Tibial nerve (tissue), 4 donors: Measurements from ENCODE around the gene KCNAB3. TPM values are rescaled to one million over a fixed set of nuclear protein-coding genes. Genes with fewer than 3 reads are reported as not detected.
"Not testable (repeated sequence)": the region's sequence is repeated elsewhere in the genome, so short reads cannot be mapped to it uniquely, and the experiment has no call there.

Source experiments
- DNase-seq, 2 donors: peaks; one replicate each; pipeline ENCODE4 v3.0.0-alpha.2; 2019; ENCODE audit warnings: low spot score in 2 of 2
- H3K27ac ChIP-seq, 4 donors: fragments of 200-600 bp; sonication (generic) in 3 of 4; one replicate each; pipeline ENCODE4 v1.5.1; 2017 to 2019; ENCODE audit warnings: mild to moderate bottlenecking in 1 of 4
- H3K27me3 ChIP-seq, 2 donors: fragments of 200-600 bp; sonication (generic) in 1 of 2; one replicate each; pipeline versions ENCODE4 v1.5.1 to v1.6.0; 2017 to 2019
- H3K36me3 ChIP-seq, 3 donors: fragments of 200-600 bp; sonication (generic); one replicate each; pipeline ENCODE4 v1.5.1; 2018 to 2019
- H3K4me1 ChIP-seq, 4 donors: fragments of 200-600 bp; sonication (generic) in 3 of 4; one replicate each; pipeline ENCODE4 v1.5.1; 2017 to 2019
- H3K4me3 ChIP-seq, 4 donors: fragments of 200-600 bp; sonication (generic) in 3 of 4; one replicate each; pipeline ENCODE4 v1.5.1; 2017 to 2019; ENCODE audit warnings: mild to moderate bottlenecking in 1 of 4, moderate library complexity in 1 of 4
- H3K9me3 ChIP-seq, 4 donors: fragments of 200-600 bp; sonication (generic) in 3 of 4; one replicate each; pipeline ENCODE4 v1.5.1; 2017 to 2019
- EP300 ChIP-seq, 2 donors: sonication (generic); formaldehyde crosslinking; IDR thresholded peaks; one replicate each; pipeline ENCODE4 v1.6.1; 2017; ENCODE audit warnings: antibody characterized with exemption in 2 of 2, mild to moderate bottlenecking in 1 of 2
- POLR2A ChIP-seq, 2 donors: fragments of 450-650 bp; IDR thresholded peaks; one replicate each; pipeline ENCODE4 v1.6.1; 2017; ENCODE audit warnings: antibody characterized with exemption in 2 of 2, mild to moderate bottlenecking in 2 of 2, moderate library complexity in 2 of 2
- WGBS, 2 donors: methylation state at CpG; one replicate each; pipeline ENCODE4 v1.1.5; 2018; 5-methylcytosine and 5-hydroxymethylcytosine counted together
- total RNA-seq, 4 donors: library from RNA; depleted of rRNA; stranded (reverse); fragments of >200 nt; gene quantifications; one replicate each; pipeline ENCODE4 v1.1.0, GENCODE V29; 2016
- TF ChIP-seq, protein P1 (sequence below), 5 experiments: fragments of 200-600 bp in 3 of 5; fragments of 450-650 bp in 2 of 5; sonication (generic) in 3 of 5; IDR thresholded peaks; one replicate each; pipeline ENCODE4 v1.5.1; 2016 to 2019; ENCODE audit warnings: antibody characterized with exemption in 5 of 5, mild to moderate bottlenecking in 3 of 5, moderate library complexity in 2 of 5

KCNAB3 gene
- total RNA-seq, 4 donors from 2014 or later: 1.1 to 6.0 (median 1.4) TPM

DNA sequence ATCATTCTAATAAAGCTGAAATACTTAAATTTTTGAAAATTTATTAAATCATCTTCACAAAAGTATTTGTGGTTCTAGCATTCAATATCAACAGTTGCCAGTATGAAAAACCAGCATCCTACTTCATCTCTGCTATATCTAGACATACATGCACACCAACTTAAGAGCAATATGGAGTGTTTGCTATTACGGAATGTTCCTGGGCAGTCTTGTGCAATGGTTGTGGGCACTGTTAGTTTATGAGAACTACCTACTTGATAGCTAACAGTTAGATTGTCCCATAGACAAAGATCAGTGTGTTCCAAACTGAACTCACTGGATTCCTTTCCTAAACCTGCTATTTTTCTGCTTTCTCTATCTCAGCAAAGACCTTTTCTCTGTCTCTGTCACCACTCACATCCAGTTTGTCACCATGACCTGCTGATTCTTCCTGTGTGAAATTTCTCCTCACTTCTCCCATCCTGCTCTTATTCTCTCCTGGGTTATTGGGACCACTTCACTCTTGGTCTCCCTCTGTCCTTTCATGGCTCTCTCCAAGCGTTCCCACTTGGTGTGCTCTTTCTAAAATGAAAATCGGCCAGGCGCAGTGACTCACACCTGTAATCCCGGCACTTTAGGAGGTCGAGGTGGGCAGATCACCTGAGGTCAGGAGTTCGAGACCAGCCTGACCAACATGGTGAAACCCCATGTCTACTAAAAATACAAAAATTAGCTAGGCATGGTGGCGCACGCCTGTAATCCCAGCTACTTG is 30.0 kb upstream of the KCNAB3 start:
- no peak for DNase-seq
- Histone ChIP-seq H3K4me1 (no peaks in the 10 kb centered on the region), H3K27ac (no peak overlapping the region), H3K36me3 (no peaks in the 10 kb centered on the region), H3K4me3 (no peak overlapping the region), H3K27me3 (peaks cover 0 to 31% of the 10 kb centered on the region in 2 donors), H3K9me3 (no peaks in the 10 kb centered on the region)
- 87 to 95% methylated on average over 9 of the region's 9 CpGs for WGBS, 2 donors
- TF ChIP-seq EP300 (IDR thresholded peaks at IDR 0.05): no peak
- TF ChIP-seq POLR2A (IDR thresholded peaks at IDR 0.05): no peak
- TF ChIP-seq, protein P1, sequence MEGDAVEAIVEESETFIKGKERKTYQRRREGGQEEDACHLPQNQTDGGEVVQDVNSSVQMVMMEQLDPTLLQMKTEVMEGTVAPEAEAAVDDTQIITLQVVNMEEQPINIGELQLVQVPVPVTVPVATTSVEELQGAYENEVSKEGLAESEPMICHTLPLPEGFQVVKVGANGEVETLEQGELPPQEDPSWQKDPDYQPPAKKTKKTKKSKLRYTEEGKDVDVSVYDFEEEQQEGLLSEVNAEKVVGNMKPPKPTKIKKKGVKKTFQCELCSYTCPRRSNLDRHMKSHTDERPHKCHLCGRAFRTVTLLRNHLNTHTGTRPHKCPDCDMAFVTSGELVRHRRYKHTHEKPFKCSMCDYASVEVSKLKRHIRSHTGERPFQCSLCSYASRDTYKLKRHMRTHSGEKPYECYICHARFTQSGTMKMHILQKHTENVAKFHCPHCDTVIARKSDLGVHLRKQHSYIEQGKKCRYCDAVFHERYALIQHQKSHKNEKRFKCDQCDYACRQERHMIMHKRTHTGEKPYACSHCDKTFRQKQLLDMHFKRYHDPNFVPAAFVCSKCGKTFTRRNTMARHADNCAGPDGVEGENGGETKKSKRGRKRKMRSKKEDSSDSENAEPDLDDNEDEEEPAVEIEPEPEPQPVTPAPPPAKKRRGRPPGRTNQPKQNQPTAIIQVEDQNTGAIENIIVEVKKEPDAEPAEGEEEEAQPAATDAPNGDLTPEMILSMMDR (IDR thresholded peaks at IDR 0.05): no peak

DNA sequence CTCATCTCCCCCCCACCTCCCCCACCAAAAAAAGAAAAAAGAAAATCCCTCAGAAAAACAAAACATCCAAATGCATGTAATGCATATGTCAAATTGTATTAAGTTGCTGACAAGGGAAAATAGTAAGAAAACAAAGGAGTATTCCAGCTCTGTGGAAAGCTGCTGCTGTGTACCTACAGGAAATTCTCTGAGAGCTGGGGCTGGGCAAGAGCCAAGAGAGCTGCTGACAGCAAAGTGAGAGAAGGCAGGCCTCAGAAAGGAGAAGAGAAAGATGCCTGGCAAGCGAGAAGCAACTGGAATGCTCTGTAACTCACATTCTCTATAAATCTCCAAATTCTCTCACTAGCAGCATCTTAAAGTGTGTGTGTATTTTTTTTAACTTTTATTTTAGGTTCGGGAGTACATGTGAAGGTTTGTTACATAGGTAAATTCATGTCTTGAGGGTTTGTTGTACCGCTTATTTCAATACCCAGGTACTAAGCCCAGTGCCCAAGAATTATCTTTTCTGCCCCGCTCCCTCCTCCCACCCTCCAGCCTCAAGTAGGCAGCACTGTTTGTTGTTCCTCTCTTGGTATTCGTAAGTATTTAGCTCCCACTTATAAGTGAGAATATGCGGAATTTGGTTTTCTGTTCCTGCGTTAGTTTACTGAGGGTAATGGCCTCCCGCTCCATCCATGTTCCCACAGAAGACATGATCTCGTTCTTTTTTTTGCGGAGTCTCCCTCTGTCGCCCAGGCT is 26.7 kb upstream of the KCNAB3 start:
- no peaks in the 10 kb centered on the region for H3K36me3 ChIP-seq
- no peak for DNase-seq
- H3K4me1 ChIP-seq: no peaks in the 10 kb centered on the region
- WGBS, 2 donors: 80 to 81% methylated on average over 11 of the region's 11 CpGs
- H3K9me3 ChIP-seq: no peaks in the 10 kb centered on the region
- peaks cover 0 to 30% of the 10 kb centered on the region in 2 donors for H3K27me3 ChIP-seq
- H3K4me3 ChIP-seq: no peak overlapping the region
- TF ChIP-seq POLR2A (IDR thresholded peaks at IDR 0.05) (no peak), EP300 (IDR thresholded peaks at IDR 0.05) (no peak)
- TF ChIP-seq, protein P1 (IDR thresholded peaks at IDR 0.05): no peak
- H3K27ac ChIP-seq: no peak overlapping the region

DNA sequence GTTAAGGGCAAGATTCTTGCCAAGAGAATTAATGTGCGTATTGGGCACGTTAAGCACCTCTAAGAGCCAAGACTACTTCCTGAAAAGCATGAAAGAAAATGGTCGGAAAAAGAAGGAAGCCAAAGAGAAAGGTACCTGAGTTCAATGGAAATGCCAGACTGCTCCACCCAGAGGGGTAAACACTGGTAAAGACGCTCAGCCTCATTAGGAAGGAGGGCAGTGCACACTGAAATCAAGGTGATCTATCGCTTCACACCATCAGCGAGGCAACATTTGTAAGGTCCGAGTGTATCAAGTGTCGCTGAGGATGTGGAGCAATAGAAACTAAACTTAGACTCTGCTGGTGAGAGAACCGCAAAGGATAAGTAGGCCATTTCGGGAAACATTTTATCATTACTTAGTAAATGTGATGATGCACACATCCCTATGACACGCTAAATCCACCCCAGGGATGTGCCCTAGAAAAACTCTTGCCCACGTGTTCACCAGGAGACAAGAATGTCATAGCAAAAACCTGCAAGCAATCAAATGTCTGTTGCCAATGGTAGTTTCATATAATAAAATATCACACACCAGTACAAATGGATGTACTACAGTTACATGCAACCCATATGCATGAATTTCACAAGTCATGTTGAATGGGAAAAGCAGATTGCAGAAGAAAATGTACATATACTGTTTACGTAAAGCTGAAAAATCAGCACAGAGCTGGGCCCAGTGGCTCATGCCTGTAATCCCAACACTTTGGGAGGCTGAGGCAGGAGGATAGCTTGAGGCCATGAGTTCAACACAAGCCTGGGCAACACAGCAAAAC is 26.0 kb upstream of the KCNAB3 start:
- Histone ChIP-seq H3K9me3 (no peaks in the 10 kb centered on the region), H3K27ac (no peak overlapping the region), H3K4me1 (no peaks in the 10 kb centered on the region), H3K4me3 (no peak overlapping the region), H3K36me3 (peaks cover 0 to 2% (median 0%) of the 10 kb centered on the region in 3 donors), H3K27me3 (peaks cover 0 to 22% of the 10 kb centered on the region in 2 donors)
- DNase-seq: no peak
- no peak for TF ChIP-seq POLR2A (IDR thresholded peaks at IDR 0.05)
- TF ChIP-seq EP300 (IDR thresholded peaks at IDR 0.05): no peak
- TF ChIP-seq, protein P1 (IDR thresholded peaks at IDR 0.05): no peak
- WGBS, 2 donors: 75 to 77% methylated on average over 13 of the region's 13 CpGs

DNA sequence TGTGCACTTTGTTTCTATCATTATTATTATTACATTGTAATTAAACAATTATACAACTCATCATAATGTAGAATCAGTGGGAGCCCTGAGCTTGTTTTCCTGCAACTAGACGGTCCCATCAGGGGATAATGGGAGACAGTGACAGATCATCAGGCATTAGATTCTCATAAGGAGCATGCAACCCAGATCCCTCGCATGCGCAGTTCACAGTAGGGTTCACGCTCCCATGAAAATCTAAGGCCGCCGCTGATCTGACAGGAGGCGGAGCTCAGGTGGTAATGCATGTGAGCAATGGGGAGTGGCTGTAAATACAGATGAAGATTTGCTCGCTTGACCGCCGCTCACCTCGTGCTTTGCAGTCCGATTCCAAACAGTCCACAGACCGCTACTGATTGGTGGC is 23.6 kb upstream of the KCNAB3 start:
- DNase-seq, H3K4me1 ChIP-seq, H3K9me3 ChIP-seq, H3K27ac ChIP-seq, H3K4me3 ChIP-seq, H3K27me3 ChIP-seq: not testable (repeated sequence)
- peaks cover 0 to 26% (median 0%) of the 10 kb centered on the region in 3 donors for H3K36me3 ChIP-seq
- 93 to 96% methylated on average over 13 of the region's 13 CpGs for WGBS, 2 donors

DNA sequence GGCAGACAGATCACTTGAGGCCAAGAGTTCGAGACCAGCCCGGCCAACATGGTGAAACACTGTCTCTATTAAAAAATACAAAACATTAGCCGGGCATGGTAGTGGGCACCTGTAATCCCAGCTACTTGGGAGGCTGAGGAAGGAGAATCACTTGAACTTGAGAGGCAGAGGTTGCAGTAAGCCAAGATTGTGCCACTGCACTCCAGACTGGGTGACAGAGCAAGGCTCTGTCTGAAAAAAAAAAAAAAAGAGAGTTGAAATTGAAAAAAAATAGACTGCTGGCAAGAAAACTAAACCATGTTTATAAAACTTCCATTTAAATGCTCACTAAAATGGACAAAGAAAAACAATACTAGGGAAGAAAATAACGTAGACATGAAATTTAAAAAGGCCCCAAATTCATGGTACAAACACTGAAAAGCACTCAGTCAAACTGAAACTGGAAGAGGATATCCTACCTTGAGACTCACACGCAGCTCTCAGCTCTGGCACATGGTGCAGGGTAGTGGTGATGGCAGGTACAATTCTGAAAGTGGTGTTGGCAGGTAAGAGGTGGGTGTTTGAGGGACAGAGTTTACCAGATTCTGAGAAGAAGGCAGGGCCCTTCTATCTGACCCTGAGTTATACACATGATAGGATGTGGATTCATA is 21.6 kb upstream of the KCNAB3 start:
- H3K36me3 ChIP-seq: peaks cover 0 to 45% (median 2%) of the 10 kb centered on the region in 3 donors
- 78 to 84% methylated on average over 5 of the region's 5 CpGs for WGBS, 2 donors
- H3K4me1 ChIP-seq: no peaks in the 10 kb centered on the region
- H3K9me3 ChIP-seq: no peaks in the 10 kb centered on the region
- TF ChIP-seq, protein P1 (IDR thresholded peaks at IDR 0.05): no peak
- no peak for TF ChIP-seq POLR2A (IDR thresholded peaks at IDR 0.05)
- no peak for TF ChIP-seq EP300 (IDR thresholded peaks at IDR 0.05)
- H3K27me3 ChIP-seq: no peaks in the 10 kb centered on the region
- H3K4me3 ChIP-seq: no peak overlapping the region
- no peak for DNase-seq
- H3K27ac ChIP-seq: no peak overlapping the region
